ENCODE measurements around the gene HDAC7.

GRCh38 chr12:47856721-47857575, 37.2 kb upstream of the HDAC7 start:
- no peak for TF ChIP-seq POLR2A (IDR thresholded peaks at IDR 0.05)
- TF ChIP-seq, protein P1, sequence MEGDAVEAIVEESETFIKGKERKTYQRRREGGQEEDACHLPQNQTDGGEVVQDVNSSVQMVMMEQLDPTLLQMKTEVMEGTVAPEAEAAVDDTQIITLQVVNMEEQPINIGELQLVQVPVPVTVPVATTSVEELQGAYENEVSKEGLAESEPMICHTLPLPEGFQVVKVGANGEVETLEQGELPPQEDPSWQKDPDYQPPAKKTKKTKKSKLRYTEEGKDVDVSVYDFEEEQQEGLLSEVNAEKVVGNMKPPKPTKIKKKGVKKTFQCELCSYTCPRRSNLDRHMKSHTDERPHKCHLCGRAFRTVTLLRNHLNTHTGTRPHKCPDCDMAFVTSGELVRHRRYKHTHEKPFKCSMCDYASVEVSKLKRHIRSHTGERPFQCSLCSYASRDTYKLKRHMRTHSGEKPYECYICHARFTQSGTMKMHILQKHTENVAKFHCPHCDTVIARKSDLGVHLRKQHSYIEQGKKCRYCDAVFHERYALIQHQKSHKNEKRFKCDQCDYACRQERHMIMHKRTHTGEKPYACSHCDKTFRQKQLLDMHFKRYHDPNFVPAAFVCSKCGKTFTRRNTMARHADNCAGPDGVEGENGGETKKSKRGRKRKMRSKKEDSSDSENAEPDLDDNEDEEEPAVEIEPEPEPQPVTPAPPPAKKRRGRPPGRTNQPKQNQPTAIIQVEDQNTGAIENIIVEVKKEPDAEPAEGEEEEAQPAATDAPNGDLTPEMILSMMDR (IDR thresholded peaks at IDR 0.05): no peak
